ENCODE data around the gene TMEM109.

The TMEM109 gene

DNA sequence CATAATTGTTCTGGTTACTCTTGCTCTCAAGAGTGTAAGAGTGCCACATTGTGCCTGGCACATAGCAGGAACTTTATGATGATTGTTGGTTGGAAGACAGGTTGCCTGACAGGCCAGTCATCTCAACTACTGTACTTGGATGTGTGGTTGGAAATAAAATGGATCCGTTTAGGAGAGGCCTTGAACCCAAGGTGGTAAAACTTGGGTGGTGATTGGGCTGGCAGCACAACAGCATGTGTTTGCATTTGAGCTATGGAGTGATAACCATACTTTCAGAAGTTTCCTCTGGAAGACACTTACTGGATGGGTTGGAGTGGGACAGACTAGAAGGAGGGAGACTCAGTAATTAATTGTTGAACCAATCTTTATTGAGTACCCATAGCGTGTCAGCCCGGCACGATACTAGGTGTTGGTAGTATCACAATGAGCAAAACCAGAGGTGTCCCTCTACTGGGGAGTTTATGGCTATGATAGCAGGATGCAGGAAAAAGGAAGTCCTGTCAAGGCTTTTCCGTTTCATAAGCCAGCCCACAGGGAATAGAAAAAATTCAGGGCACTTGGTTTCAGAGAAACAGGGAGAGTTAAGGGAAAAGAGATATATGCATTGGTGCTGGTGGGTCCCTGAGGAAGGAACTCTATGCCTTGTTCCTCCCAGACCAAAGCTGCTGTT lies 3.1 kb upstream of the TMEM109 start:
- DNase-seq, result no peak

DNA sequence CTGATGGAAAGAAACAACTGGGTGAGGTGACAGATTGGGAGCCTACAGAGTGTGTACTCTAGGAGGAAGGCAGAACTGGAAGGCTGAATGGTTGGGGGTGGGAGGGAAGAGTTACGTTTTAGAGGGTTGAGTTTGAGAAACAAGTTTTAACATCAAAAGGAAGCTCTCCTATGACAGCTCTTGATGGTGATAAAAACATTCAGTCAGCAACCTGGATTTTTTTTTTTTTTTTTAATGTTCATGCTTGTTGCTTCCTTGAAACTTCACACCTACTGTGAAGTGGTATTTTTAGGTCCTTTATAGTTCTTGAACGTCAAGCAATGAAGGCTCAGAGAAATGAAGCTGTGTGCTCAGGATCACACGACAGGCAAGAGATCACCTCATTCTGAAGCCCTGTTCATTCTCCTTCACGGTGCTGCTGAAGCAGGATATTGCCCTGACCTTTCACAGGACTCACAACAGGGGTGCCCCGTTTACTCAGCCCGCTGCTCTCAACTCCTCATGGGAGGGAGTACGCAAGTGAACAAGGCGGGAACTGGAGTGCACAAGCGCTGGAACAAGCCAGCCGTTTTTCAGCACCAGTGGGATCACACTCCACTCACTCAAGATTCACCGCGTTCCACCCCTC lies 1.6 kb upstream of the TMEM109 start:
- DNase-seq, result no peak

DNA sequence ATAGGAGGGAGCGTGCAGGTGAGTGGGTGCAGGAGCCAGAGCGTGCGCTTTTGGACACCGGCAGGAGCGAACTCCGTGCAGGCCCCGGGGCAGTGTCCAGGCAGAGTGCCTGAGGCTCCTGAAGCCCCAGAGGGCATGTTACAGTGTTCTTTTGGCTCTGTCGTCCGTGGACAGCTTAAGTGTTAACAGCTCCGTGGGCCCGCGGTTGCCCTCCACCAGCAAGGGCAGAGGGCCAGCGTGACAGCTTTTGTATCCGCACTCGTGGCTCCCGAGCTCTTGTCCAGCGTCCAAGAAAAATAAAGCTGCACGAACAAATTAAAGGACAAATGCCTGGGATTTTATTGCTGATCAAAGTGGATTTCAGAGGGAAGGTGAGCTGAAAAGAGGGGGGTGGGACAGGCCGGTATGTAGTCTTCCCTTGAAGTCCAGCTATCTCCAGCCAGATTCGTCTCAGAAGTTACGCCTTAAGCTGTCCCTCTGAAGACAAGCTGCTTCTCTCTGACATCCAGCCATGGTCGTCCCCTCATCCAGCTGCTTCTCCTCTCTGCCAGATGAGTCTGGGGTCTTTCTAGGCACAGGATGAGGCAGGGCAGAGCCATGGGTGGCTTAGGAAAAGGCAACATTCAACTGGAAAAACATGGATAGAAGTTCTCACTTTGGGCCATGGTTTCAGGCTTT lies 968 bp upstream of the TMEM109 start:
- no peak for DNase-seq

DNA sequence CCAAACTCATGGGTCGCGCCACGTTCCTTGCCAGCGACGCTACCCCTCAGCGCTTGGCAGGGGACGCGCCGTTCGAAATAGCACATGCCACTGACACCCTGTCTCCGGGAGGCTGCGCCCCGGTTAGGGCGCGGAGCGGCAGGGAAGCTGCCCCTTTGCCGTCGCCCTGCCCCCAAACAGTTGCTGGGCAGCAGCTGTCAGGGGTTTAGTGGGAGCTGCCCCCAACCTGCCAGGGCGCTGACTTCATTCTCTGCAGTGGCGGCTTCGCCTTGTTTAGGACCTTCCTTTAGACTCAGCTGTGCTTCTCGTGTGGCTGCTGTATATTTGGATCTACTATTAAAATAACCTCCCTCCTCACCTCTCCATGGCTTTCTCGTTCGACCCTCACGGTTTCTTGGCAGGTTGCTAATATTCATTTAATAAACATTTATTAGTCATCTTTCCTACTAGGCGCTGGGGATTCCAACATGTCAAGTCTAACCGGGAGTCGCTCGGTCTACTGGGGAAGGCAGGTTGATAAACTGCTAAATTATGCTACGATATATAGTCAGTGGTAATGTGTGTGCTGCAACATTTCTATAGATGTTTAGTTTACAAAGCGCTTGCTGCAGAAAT lies 782 bp downstream of the TMEM109 start:
- no peak for DNase-seq

DNA sequence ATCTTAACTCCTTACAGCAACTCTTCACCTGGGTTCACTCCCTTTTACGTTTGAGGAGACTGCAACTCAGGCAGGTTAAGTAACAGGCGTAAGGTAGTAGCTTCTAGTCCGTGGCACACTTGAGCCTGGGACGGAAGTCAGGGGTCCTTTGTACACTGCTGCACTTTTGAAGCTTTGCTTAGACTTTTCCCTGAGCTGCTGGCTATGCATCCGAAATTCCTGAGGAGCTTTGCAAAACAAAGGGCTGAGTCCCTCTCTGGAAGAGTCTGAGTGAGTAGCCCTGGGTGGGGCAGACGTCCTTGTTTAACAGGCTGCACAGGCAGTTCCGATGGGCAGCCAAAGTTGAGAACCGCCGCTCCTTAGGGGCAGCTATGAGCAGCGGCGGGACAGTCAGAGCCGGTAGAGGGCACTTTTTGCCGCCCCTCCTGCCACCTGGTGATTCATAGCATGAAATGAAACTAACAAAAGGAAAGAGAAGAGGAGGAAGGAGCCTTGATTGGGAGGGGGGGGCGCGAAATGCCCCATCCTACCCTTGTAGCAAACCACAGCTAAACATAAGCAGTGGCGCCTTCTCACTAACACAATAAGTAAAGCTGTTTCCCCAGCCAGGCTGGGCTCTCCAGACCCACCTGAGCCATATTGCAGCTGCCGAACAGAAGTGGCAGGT lies 1.4 kb downstream of the TMEM109 start:
- DNase-seq, result peak; percentile 73

DNA sequence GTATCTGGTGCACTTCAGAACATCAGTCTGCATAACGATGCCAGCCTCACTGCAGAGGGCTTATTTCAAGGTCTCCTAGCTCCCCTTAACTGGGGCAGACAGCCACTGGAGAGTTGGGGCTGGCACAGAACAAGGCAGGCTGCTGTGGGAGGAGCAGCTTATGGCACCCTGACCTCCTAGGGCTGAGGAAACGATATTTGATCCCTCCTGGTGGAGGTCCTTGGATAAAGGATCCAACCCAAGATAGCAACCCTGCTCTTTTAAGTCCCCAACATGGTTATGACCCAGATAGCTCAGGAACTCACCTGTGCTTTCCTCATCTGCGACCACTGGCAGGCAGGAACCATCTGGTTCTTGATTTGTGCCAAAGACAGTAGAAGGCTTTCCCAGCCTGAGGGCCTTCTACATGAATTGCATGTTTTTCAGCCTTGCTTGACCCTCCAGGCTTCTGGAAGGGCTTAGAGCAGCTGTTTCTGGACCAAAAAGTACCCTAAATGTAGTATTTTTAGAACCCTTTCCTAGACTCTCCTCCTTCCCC lies 2.8 kb downstream of the TMEM109 start:
- DNase-seq, result no peak

DNA sequence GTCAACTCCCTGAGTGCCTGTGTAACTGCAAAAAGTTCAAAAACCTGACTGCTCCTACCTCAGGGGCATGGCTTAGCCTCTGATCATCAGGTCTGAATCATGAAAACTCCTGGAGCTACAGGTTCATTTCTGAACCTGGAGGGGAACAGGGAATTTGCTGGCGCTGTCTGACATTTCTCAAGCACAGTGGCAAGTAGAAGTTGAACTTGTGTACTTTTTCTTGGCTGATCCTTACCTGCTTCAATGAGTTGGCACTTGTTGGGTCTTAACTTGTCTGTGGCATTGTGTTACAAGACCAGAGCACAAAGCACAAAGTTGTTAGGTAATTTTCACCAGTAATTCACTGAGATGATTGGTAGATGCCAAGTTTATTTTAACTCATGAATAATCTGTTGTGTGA lies 3.3 kb downstream of the TMEM109 start:
- no peak for DNase-seq

DNA sequence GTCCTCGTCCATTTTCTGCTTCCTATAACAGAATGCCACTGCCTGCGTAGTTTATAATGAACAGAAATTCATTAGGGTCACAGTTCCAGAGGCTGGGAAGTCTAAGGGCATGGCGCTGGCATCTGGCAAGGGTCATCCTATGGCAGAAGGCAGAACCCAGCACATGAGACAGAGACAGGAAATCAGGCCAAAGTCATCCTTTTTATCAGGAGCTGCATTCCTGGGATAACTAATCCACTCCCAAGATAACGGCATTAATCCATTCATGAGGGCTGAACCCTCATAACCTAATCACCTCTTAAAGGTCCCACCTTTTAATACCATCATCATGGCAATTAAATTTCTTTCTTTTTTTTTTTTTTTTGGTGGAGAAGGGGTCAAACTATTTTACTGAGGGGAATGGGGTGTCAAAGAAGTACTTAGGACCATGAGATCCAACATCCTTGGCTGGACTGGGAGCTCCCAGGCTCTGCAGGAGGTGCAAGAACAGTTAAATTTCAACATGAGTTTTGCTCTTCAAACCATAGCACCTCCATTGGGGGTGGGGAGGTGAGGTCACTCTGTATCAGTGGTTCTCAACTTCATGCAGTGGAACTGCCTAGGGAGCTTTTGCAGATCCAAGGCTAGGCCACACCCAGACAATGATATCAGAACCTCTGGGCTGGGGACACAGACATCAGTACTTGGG lies 4.4 kb downstream of the TMEM109 start:
- DNase-seq, result no peak

DNA sequence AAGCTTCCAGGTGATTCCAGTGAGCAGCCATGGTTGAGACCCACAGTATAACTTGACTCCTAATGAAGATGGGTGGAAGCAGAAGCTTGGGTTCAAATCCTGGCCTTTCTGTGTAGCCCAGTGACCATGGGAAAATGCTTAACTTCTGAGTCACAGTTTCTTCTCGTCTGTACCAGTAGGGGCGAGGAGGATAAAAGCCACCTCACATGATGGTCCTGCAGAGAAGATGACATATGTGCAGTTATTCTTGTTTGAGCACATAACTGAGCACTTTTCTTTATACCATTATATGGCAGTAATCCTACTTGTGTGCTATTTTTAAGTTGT lies 4.9 kb downstream of the TMEM109 start:
- no peak for DNase-seq

DNA sequence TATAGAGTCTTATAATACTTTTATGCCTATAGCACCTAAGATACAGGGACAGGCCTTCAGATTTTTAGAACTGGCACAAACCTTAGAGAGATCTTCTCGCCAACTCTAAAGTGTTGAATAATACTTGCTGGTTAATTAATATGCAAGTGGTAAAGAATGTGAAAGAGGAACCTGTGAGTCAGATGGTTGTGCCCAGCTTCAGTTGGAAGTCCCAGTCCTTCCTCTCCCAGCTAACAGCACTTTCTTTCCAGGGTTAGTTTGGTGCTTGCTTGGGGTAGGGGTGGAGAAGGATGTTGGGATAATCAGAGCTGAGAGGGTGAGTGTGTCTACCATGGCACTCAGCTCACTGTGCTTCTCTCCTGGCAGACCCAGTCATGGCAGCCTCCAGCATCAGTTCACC lies 5.4 kb downstream of the TMEM109 start:
- DNase-seq, result no peak

DNA sequence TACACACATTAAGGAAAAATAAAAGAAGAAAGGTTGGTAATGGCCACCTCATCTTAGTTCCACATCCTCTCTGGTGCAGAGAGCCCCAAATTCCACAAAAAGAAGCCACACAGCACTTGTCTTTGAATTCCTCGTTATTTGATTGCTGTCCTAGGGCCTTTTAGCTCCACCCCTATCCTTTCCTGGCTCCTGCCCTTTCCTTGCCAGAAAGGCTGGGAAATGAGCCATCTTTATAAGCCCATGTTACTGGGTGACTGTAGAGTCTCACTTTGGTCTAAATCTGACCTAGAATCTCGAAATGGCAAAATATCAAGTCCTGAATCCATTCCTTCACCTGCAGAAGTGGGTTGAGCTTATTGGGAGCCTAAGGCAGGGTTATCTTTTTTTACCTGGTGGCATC lies 6.0 kb downstream of the TMEM109 start:
- no peak for DNase-seq

DNA sequence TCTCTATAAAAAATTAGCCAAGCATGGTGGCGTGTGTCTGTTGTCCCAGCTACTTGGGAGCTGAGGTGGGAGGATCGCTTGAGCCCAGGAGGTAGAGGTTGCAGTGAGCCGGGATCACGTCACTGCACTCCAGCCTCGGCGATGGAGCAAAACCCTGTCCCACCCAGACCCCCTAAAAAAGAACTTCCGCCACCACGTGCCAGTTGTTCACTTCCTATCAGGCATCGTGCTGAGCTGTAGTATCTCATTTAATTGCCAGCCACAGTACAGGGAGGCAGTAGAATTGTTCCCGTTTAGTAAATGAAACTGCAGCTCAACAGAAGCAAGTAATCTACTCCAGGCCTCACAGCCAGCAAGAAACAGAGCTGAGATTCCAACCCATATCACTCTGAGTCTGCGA lies 7.3 kb downstream of the TMEM109 start:
- DNase-seq, result no peak

DNA sequence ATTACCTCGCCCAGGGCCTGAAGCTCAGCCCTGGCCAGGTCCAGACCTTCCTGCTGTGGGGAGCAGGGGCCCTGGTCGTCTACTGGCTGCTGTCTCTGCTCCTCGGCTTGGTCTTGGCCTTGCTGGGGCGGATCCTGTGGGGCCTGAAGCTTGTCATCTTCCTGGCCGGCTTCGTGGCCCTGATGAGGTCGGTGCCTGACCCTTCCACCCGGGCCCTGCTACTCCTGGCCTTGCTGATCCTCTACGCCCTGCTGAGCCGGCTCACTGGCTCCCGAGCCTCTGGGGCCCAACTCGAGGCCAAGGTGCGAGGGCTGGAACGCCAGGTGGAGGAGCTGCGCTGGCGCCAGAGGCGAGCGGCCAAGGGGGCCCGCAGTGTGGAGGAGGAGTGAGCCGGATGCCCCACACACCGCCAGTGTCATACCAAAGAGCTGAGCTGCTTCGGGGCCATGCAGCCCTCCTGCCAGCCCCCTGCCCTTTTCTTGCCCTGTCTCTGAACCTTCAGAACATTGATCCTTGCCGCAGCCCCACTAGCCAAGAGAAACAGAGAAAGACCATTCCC lies 7.9 kb downstream of the TMEM109 start:
- no peak for DNase-seq

DNA sequence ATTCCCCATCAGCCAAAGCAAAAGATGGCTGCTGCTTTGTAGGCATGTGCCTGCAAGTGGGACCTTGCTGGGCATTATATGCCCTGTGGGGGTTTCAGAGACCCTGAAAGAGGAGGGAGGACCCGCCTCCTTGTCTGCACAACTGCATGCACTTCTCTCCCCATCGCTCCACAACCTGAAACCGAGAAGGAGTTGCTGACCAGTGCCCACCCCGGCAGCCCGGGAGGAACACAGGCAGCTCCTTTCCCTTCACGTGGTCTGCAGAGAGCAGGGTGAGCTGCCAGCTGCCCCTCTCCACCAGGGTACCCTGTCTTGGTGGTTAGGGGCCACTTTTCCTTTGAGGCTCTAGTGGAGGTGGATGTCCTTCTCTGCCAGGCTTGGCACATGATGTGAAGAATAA lies 8.9 kb downstream of the TMEM109 start:
- no peak for DNase-seq

DNA sequence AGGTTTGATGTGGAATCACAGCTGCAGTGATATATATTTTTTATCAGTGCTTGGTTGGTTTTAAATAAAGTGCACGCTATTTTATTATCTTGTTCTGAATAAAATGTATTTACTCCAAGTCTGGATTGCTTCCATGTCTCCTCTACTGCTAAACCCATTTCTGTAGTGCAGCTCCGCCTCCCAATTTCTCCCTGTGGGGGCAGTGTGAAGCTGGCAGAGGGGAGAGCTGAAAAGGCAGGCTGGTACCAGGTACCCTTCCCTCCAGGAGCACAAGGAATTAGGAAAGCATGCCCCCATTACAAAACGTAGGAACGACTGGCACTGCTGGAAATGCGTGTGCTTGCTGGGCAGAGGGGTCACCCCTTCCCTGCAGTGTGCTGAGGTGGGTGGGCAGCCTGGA lies 9.4 kb downstream of the TMEM109 start:
- no peak for DNase-seq

DNA sequence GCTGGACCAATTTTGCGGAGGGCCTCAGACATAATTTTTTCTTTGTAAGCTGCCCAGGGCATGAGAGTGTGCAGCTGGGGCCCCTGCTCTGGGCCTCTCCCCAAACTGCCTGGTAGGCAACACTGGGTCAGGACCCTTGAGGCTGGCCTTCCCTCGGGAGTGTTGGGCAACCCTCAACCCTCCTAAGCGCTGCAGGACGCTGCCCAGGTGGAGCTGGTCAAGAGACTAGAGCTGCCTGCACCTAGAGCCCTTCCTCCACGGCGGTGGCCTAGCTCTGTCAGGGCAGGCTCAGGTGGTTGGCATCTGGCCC lies 9.8 kb downstream of the TMEM109 start:
- DNase-seq, result no peak

DNA sequence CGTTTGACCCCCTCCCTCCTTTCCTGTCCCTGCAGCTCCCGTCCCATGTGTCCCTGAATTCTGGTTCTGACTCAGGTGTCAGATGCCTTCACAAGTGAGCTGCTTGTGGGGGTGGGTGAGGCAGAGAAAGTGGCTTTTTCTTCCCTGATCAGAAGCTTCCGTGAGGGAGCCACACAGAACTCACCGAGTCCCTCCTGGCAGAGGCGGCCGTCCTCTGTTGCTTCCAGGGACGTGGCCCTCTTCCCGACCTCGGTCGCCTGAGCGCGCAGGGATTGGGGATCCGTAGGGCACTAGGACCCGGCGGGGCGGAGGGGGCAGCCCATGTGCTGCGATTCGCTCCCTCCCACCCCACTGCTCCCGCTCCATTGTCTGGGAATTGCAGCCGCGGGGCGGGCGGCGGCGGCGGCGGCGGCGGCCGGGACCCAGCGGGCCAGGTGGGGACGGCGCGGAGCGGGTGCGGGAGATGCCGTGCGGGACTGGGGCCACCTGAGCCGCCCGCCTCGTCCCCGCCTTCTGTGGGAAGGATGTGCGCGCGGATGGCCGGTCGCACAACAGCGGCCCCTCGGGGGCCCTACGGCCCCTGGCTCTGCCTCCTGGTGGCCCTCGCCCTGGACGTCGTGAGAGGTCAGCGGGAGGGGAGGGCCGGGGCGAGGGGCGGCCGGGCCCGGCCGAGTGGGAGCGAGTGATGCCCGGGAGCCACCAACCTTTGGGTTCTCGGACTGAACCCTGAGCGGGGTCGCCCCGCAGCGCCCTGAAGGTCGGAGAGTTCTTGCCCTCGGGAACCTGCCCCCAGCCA lies 10.3 kb downstream of the TMEM109 start, which contains the start of gene TMEM132A:
Gene TMEM132A (plus strand): TSS at position 351 of the 796 bp plus-strand sequence. CDS start 174 bp downstream, at position 525.
- DNase-seq, result no peak

DNA sequence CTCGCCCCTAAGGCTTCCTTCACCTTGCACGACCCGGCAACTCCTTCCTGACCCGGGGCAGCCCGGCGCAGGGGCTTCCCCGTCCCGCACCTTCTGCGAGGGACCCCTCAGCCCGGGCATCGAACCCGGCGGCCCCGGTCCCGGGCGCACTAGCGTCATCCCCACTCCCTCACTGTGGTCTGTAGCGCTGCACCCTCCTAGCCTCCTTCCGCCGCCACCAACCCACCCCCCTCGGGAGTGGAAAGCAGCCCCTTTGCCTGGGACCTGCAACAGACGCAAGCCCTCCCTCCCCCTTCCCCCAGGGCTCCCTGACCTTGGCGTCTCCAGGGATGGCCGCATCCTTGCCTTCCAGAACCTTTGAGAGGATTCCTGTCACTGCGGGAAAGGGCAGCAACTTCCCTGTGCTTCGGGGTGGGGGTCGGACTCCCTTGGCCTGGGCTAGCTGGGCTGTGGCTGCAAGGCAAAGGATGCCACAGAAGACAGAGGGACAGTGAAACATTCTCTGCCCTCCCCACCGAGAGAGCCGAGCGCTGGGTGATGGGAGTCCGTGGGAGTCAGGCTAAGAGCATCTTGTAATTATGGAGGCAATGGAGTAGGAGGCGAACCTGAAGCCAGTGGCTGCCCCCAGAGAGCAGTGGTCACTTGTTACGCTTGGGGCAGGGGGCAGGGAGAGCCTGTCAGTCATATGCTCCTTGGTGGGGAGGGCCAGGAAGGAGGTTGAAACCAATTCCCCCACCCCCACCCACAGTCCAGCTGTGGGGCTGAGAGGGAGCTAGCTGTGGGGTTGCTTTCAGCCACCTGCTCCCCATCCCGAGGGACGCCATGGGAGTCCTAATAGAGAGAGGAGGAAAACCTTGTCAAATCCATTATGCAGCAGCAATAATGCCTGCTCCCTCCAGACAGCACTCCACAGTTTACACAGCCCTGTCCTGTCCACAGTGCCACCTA lies 11.2 kb downstream of the TMEM109 start:
- no peak for DNase-seq

DNA sequence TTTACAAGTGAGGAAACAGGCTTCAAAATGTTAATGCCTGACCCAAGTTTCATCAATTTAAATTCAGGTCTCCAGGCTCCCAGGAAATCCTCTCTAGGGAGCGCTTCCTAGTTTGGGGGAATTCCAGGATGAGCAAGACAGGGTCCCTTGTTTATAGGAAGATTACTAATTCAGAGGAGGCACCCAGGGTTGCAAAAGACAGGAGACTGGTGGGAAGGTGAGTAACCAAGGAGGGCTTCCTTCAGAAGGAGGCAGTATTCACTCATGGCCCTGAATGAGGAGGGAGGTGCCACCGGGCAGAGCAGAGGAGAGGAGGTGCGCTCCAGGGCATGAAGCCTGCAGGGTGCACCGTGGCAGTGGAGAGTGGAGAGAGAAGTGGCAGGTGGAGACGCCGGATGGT lies 11.9 kb downstream of the TMEM109 start:
- DNase-seq, result no peak

DNA sequence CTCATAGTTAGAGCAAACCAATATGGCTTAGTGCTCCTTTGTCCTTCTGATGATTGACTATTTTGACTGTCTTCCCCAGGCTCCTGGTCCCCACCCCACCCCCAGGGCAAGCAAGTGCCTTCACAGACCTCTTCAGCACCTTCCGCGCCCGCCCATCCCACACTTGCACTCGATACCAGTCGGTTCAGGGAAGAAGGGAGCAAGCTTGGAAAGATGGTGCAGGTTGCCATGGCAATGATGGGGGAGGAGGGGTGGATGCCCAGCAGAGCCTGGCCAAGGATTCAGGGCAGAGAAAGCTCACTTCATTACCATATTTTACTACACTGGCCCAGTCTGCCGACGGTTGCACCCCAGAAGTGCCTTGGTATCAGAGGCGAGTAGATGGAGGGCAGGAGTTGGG lies 12.5 kb downstream of the TMEM109 start:
- DNase-seq, result no peak
